Karpas-422 (cell line): Measurements from ENCODE around the gene MGAT5. TPM values are rescaled to one million over a fixed set of nuclear protein-coding genes. Genes with fewer than 3 reads are reported as not detected.
"Not testable (repeated sequence)": the region's sequence is repeated elsewhere in the genome, so short reads cannot be mapped to it uniquely, and the experiment has no call there.

Source experiments
- DNase-seq: peaks from one replicate; pipeline ENCODE4 v3.0.0-alpha.2; 2015
- H2AFZ ChIP-seq: fragments of 200-600 bp; sonication (generic); 2 replicates; pipeline ENCODE4 v1.6.1; 2014; ENCODE audit warnings: antibody characterized with exemption, low read length, mixed read lengths
- H3K27ac ChIP-seq: fragments of 200-600 bp; sonication (generic); 2 replicates; pipeline ENCODE4 v1.5.1; 2014; ENCODE audit warnings: mild to moderate bottlenecking, low read length, moderate library complexity
- H3K27me3 ChIP-seq: fragments of 200-600 bp; sonication (generic); 2 replicates; pipeline ENCODE4 v1.6.1; 2014; ENCODE audit warnings: low read length, mixed read lengths
- H3K36me3 ChIP-seq: fragments of 200-600 bp; sonication (generic); 2 replicates; pipeline ENCODE4 v1.6.1; 2014; ENCODE audit warnings: low read length, mixed read lengths; ENCODE audit not compliant: insufficient read depth
- H3K4me1 ChIP-seq: fragments of 200-600 bp; sonication (generic); 2 replicates; pipeline ENCODE4 v1.6.1; 2014; ENCODE audit warnings: mild to moderate bottlenecking, low read length, mixed read lengths
- H3K4me2 ChIP-seq: fragments of 200-600 bp; sonication (generic); 2 replicates; pipeline ENCODE4 v1.6.1; 2014; ENCODE audit warnings: low read length, low read depth, mild to moderate bottlenecking; ENCODE audit not compliant: poor library complexity, severe bottlenecking
- H3K4me3 ChIP-seq: fragments of 200-600 bp; sonication (generic); 2 replicates; pipeline ENCODE4 v1.5.1; 2014; ENCODE audit warnings: mild to moderate bottlenecking, antibody characterized with exemption, low read length, mixed read lengths
- H3K79me2 ChIP-seq: fragments of 200-600 bp; sonication (generic); 2 replicates; pipeline ENCODE4 v1.6.1; 2014; ENCODE audit warnings: mild to moderate bottlenecking, low read length, mixed read lengths
- H3K9ac ChIP-seq: fragments of 200-600 bp; sonication (generic); 2 replicates; pipeline ENCODE4 v1.6.0; 2014; ENCODE audit warnings: low read length
- H3K9me2 ChIP-seq: fragments of 200-600 bp; sonication (generic), shearing (Covaris generic); replicated peaks from 2 replicates; pipeline ENCODE4 v1.6.0; 2014; ENCODE audit warnings: mild to moderate bottlenecking, low read length, moderate library complexity; ENCODE audit not compliant: insufficient read depth
- H3K9me3 ChIP-seq: fragments of 300-700, 200-600 bp; sonication (generic); 2 replicates; pipeline ENCODE4 v1.6.1; 2014; ENCODE audit warnings: low read length, mixed read lengths
- H4K20me1 ChIP-seq: fragments of 200-600 bp; sonication (generic); 2 replicates; pipeline ENCODE4 v1.6.1; 2014; ENCODE audit warnings: mild to moderate bottlenecking, antibody characterized with exemption, low read length, low read depth; ENCODE audit not compliant: insufficient read depth
- total RNA-seq: library from RNA; depleted of rRNA; stranded (reverse); fragments of >200 nt; shearing (Covaris generic); gene quantifications from 2 replicates; pipeline ENCODE4 v1.2.3, GENCODE V29; 2014; ENCODE audit warnings: low replicate concordance

Gene MGAT5
- total RNA-seq, 1 experiment from 2014 or later: 22.7 TPM

DNA sequence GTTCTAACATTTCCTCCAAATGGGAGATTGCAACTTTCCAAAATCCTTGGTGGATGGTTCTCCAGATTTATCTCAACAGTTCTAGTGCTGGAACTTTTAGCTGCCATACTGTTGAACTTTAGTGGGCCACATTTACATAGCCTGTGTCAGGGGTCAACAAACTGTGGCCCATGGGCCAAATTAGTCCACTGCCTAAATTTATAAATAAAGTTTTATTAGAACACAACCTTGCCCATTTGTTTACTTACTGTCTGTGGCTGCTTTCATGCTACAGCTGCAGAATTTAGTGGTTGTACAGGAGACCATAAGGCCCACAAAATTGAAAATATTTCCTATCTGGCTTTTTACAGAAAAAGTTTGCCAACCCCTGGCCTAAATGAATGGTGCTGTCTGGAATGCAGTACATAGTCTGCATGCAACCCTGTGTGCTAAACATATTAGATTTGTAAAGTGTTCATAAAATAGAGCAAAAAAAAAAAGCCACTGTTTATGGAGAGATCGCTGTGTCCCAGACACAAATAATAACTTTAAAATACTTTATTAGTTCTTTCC, 30.3 kb downstream of the MGAT5 start:
- H3K9me2 ChIP-seq: no peaks in the 10 kb centered on the region
- H3K9me3 ChIP-seq: no peaks in the 10 kb centered on the region
- H3K9ac ChIP-seq: no peak overlapping the region
- no peak overlapping the region for H3K4me2 ChIP-seq
- no peak for DNase-seq
- no peaks in the 10 kb centered on the region for H3K36me3 ChIP-seq
- no peaks in the 10 kb centered on the region for H3K27me3 ChIP-seq
- no peak overlapping the region for H2AFZ ChIP-seq
- no peak overlapping the region for H3K4me3 ChIP-seq
- H4K20me1 ChIP-seq: no peaks in the 10 kb centered on the region
- H3K79me2 ChIP-seq: no peaks in the 10 kb centered on the region
- H3K27ac ChIP-seq: no peak overlapping the region
- peaks cover 69% of the 10 kb centered on the region for H3K4me1 ChIP-seq

DNA sequence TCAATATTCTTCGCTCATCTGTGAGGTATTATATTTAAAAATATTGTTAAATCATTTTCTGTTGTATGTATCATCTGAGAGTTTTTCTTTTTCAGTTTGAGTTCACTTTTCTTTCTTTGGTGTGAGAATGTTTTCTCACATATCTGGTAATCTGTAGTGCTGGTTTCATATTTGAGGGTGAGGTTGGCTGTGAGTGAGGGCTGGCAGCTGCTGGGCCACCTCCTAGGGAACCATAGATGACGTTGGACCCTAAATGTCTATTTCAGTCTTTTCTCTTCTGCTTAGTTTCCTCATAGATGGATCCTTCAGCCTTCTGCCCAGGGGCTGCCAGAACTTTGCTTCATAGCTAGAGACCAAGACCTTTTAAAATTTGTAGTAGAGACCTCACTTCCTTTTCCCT, 33.5 kb downstream of the MGAT5 start:
- H3K4me2 ChIP-seq: peak overlapping the region; percentile 26

DNA sequence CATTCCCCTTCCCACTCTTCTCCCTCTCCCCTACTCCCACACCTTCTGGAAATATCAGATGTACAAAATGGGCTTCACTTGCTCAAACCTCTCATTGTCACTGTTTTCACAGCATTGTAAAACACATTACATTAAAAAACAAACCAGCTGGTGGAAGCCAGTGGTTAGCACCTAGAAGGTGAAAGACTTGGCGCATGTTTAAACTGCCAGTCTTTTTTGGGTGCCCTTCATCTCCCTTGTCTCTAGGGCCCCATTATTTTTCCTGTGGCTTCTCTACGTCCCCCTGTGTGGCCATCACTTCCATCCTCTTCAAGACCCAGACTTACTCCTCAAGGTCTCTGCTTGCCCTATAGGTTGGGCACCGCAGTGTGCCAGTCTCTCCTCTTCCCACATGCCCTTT, 34.9 kb downstream of the MGAT5 start:
- peak overlapping the region; percentile 84; the same call in 1 of the 2 replicates for H3K27ac ChIP-seq
- no peak overlapping the region for H2AFZ ChIP-seq
- peaks cover 56% of the 10 kb centered on the region for H3K4me1 ChIP-seq
- H3K36me3 ChIP-seq: no peaks in the 10 kb centered on the region
- DNase-seq: no peak
- H3K79me2 ChIP-seq: no peaks in the 10 kb centered on the region
- H3K9me3 ChIP-seq: no peaks in the 10 kb centered on the region
- no peak overlapping the region for H3K9ac ChIP-seq
- no peak overlapping the region for H3K4me3 ChIP-seq
- H4K20me1 ChIP-seq: no peaks in the 10 kb centered on the region
- no peaks in the 10 kb centered on the region for H3K9me2 ChIP-seq
- no peak overlapping the region for H3K4me2 ChIP-seq
- H3K27me3 ChIP-seq: no peaks in the 10 kb centered on the region

More for the DNA sequence above, 33.5 kb downstream of the MGAT5 start:
- peak overlapping the region; percentile 49 for H3K27ac ChIP-seq
- no peaks in the 10 kb centered on the region for H3K79me2 ChIP-seq
- no peaks in the 10 kb centered on the region for H3K9me3 ChIP-seq
- DNase-seq: no peak
- no peaks in the 10 kb centered on the region for H3K36me3 ChIP-seq
- no peak overlapping the region for H2AFZ ChIP-seq
- peaks cover 56% of the 10 kb centered on the region for H3K4me1 ChIP-seq
- no peak overlapping the region for H3K4me3 ChIP-seq
- no peaks in the 10 kb centered on the region for H3K9me2 ChIP-seq
- H3K9ac ChIP-seq: peak overlapping the region; percentile 23; the same call in 1 of the 2 replicates
- no peaks in the 10 kb centered on the region for H3K27me3 ChIP-seq
- no peaks in the 10 kb centered on the region for H4K20me1 ChIP-seq

DNA sequence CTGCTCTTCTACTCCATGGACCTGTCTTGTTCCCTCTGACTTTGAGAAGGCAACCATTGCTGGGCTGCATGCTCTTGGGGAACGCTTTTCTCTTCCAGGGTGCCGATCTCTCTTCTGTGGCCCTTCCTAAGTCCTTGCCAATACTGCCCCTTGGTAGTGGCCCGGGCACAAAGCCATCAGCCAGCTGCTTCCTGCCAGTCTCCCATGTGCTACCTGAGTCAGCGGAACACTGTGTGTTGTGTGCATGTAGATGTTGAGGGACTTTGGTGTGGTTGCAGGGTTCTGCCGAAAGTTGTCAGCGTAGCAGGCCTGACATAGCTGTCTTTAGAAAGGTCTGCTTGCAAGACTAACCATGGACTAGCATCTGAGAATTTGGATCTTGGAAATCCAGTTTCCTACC, 35.4 kb downstream of the MGAT5 start:
- Histone ChIP-seq H3K27me3 (no peaks in the 10 kb centered on the region), H3K27ac (peak overlapping the region; percentile 84), H3K9me2 (no peaks in the 10 kb centered on the region), H3K9ac (0 out of 2 replicates have a peak overlapping the region, but pooled peaks have one; percentile 35), H3K4me3 (no peak overlapping the region), H2AFZ (no peak overlapping the region), H3K4me1 (peaks cover 60% of the 10 kb centered on the region), H3K4me2 (no peak overlapping the region), H3K79me2 (no peaks in the 10 kb centered on the region), H3K36me3 (no peaks in the 10 kb centered on the region), H4K20me1 (no peaks in the 10 kb centered on the region), H3K9me3 (no peaks in the 10 kb centered on the region)
- DNase-seq: no peak

DNA sequence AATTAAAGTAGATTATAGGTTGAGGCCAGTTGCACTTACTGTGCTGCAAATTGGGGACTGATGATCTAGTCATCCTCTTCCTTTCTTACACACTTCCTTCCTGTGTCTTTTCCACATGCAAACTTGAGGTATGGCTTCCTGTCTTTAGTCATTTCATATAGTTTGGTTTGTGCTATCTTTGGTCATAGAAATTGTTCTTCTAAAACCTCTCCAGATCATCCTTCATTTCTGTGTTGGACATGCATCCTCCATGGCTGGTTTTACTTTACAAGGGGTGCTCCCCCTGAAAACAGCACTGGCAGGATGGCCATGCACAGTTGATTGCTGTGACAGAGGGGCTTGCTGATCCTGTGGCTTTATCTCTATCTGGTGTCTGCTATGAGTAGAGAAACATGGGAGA, 36.5 kb downstream of the MGAT5 start:
- Histone ChIP-seq H3K4me3 (0 out of 2 replicates have a peak overlapping the region, but pooled peaks have one; percentile 2), H3K9ac (peak overlapping the region; percentile 35), H3K79me2 (no peaks in the 10 kb centered on the region), H2AFZ (peak overlapping the region; percentile 22), H4K20me1 (no peaks in the 10 kb centered on the region), H3K4me2 (peak overlapping the region; percentile 48), H3K27ac (peak overlapping the region; percentile 84), H3K9me2 (no peaks in the 10 kb centered on the region), H3K9me3 (no peaks in the 10 kb centered on the region), H3K27me3 (no peaks in the 10 kb centered on the region), H3K36me3 (no peaks in the 10 kb centered on the region), H3K4me1 (peaks cover 72% of the 10 kb centered on the region)
- DNase-seq: peak; percentile 72

DNA sequence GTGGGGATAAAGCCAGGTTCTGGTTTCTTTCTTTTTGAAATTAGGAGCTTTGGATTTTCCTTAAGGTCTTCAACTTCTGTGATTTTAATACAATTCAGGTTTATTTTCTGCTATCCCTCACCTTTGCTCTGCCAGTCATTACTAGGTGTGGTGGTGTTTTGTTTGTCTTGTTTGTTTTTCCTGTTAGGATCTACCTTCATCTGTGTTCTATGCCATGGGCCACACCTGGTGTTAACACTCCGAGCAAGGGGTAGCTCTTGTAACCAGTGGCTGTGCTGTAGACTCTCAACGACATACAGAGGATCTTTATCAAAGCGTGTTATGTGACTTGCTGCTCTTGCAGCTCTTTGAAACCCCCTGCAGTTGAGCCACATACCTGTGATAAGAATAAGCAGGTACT, 38.6 kb downstream of the MGAT5 start:
- no peaks in the 10 kb centered on the region for H3K9me3 ChIP-seq
- H3K4me2 ChIP-seq: no peak overlapping the region
- no peak overlapping the region for H3K4me3 ChIP-seq
- no peaks in the 10 kb centered on the region for H3K9me2 ChIP-seq
- DNase-seq: no peak
- H3K9ac ChIP-seq: no peak overlapping the region
- peaks cover 74% of the 10 kb centered on the region for H3K4me1 ChIP-seq
- no peaks in the 10 kb centered on the region; the same call in 1 of the 2 replicates for H3K36me3 ChIP-seq
- no peak overlapping the region for H2AFZ ChIP-seq
- H3K27ac ChIP-seq: no peak overlapping the region
- H3K79me2 ChIP-seq: no peaks in the 10 kb centered on the region
- H3K27me3 ChIP-seq: no peaks in the 10 kb centered on the region
- H4K20me1 ChIP-seq: no peaks in the 10 kb centered on the region

DNA sequence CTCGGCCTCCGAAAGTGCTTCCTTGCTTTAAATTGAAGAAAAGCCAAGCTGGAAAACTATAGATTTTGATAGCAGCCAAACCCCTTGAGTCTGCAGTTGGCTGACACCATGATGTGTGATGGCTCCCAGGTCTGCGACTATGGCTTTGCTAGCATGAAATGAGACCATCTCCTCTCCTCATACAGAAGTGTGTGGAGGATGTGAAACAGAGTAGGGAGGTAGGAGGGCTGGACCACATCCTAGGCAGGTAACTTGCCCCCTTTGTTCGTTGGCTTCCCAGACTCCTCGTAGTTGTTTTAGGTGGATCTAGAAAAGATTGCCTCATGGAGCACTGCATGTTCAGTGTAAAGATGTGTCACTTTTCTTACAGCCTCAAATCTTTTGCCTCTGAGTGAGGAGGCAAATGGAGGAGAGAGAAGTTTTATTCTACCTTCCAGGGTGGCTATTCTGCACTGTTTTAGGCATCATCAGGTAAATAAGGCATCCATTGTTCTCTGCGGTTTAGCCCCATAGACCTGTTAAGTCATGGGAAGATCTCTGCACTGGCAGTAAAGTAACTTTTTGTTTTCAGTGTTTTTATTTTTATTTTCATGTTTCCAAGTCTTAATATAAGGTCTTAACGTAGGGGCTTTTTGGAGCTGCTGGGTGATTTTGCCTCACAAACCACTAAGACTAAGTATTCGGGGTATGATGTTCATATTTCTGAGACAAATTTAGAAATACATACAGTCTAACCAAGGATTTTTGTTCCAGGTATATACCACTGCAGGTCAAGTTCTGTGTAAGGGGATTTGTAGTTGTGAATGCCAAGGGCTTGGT, 40.1 kb downstream of the MGAT5 start:
- peak overlapping the region; percentile 61 for H3K4me2 ChIP-seq
- H3K79me2 ChIP-seq: no peaks in the 10 kb centered on the region
- H3K27me3 ChIP-seq: no peaks in the 10 kb centered on the region
- peak overlapping the region; percentile 78 for H3K27ac ChIP-seq
- no peaks in the 10 kb centered on the region for H4K20me1 ChIP-seq
- no peak for DNase-seq
- H3K9me2 ChIP-seq: no peaks in the 10 kb centered on the region
- peak overlapping the region; percentile 45 for H3K9ac ChIP-seq
- H3K9me3 ChIP-seq: no peaks in the 10 kb centered on the region
- H3K36me3 ChIP-seq: no peaks in the 10 kb centered on the region; the same call in 1 of the 2 replicates
- 0 out of 2 replicates have a peak overlapping the region, but pooled peaks have one; percentile 23 for H3K4me3 ChIP-seq
- no peak overlapping the region for H2AFZ ChIP-seq
- H3K4me1 ChIP-seq: peaks cover 59% of the 10 kb centered on the region

DNA sequence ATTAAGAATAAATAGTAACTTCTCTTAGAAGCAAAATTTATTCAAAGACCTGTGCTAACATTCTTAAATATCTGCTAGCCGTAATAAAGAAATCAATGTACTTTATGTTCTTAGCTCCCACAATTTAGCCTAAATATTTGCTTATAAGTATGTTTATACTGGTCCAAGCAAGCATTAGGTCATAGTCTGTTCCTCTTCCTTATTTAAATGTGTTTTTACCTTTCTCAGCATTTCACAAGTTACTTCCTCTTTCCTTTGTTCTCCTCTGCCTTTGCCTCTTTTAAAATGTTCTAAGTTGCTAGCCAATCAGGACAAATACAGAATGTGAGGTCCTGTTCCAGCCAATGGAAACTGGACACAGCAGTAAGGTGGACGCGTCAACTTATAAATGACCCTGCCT, 40.7 kb downstream of the MGAT5 start:
- Histone ChIP-seq H3K4me1 (peaks cover 53% of the 10 kb centered on the region), H3K27ac (peak overlapping the region; percentile 78), H3K4me2 (peak overlapping the region; percentile 61), H3K4me3 (peak overlapping the region; percentile 23; the same call in 1 of the 2 replicates), H3K9ac (peak overlapping the region; percentile 45)
- not testable (repeated sequence) for H3K9me3 ChIP-seq, H2AFZ ChIP-seq, H3K79me2 ChIP-seq, H3K36me3 ChIP-seq, H4K20me1 ChIP-seq, H3K27me3 ChIP-seq, H3K9me2 ChIP-seq
- DNase-seq: peak; percentile 77
